Osteoblast (primary cell): Measurements from ENCODE around the gene SPIRE1. TPM values are rescaled to one million over a fixed set of nuclear protein-coding genes. Genes with fewer than 3 reads are reported as not detected.
A peak's percentile ranks its signal among the peaks of the same experiment; 100 is the strongest.

Experiments used
- DNase-seq: peaks from one replicate; pipeline ENCODE4 v3.0.0; 2011; ENCODE audit warnings: low spot score, mixed read lengths; ENCODE audit not compliant: insufficient read length; ENCODE audit errors: missing footprints
- H2AFZ ChIP-seq: 2 replicates; pipeline ENCODE4 v1.6.0; 2011; ENCODE audit warnings: mild to moderate bottlenecking, low read length
- H3K27ac ChIP-seq: 2 replicates; pipeline ENCODE4 v1.5.1; 2011; ENCODE audit warnings: mild to moderate bottlenecking, low read depth, low read length, moderate library complexity
- H3K27me3 ChIP-seq: 2 replicates; pipeline ENCODE4 v1.6.0; 2012; ENCODE audit warnings: mild to moderate bottlenecking, control low read depth, inconsistent platforms, low read length, moderate library complexity; ENCODE audit not compliant: insufficient read depth
- H3K36me3 ChIP-seq: 2 replicates; pipeline ENCODE4 v1.5.1; 2011; ENCODE audit warnings: mild to moderate bottlenecking, low read length, control low read depth, moderate library complexity; ENCODE audit not compliant: insufficient read depth
- H3K4me1 ChIP-seq: 2 replicates; pipeline ENCODE4 v1.5.1; 2011; ENCODE audit warnings: mild to moderate bottlenecking, low read length, control low read depth, moderate library complexity; ENCODE audit not compliant: insufficient read depth
- H3K4me2 ChIP-seq: 2 replicates; pipeline ENCODE4 v1.6.0; 2011; ENCODE audit warnings: mild to moderate bottlenecking, low read length; ENCODE audit not compliant: insufficient read depth
- H3K4me3 ChIP-seq: fragments of 200-600 bp; sonication (generic); 3 replicates; pipeline ENCODE4 v1.5.1; 2012; ENCODE audit warnings: mild to moderate bottlenecking, low read length, inconsistent platforms; ENCODE audit not compliant: insufficient read depth
- H3K79me2 ChIP-seq: 2 replicates; pipeline ENCODE4 v1.6.0; 2012; ENCODE audit warnings: mild to moderate bottlenecking, low read length, control low read depth, inconsistent platforms; ENCODE audit not compliant: insufficient read depth
- H3K9me3 ChIP-seq: 2 replicates; pipeline ENCODE4 v1.5.1; 2011; ENCODE audit warnings: low read depth, low read length, control low read depth
- H4K20me1 ChIP-seq: 2 replicates; pipeline ENCODE4 v1.6.0; 2012; ENCODE audit warnings: mild to moderate bottlenecking, low read length, control low read depth; ENCODE audit not compliant: insufficient read depth
- total RNA-seq: library from RNA; depleted of rRNA; stranded (reverse); fragments of >200 nt; gene quantifications from 2 replicates; pipeline ENCODE4 v1.2.3, GENCODE V29; 2012
- TF ChIP-seq, protein P1 (sequence below): IDR thresholded peaks from 2 replicates; pipeline ENCODE4 v1.5.1; 2011; ENCODE audit warnings: mild to moderate bottlenecking, low read depth, low read length, moderate library complexity; ENCODE audit errors: extremely low read depth

SPIRE1 gene
- total RNA-seq, 1 donor, result 64.4 TPM

DNA sequence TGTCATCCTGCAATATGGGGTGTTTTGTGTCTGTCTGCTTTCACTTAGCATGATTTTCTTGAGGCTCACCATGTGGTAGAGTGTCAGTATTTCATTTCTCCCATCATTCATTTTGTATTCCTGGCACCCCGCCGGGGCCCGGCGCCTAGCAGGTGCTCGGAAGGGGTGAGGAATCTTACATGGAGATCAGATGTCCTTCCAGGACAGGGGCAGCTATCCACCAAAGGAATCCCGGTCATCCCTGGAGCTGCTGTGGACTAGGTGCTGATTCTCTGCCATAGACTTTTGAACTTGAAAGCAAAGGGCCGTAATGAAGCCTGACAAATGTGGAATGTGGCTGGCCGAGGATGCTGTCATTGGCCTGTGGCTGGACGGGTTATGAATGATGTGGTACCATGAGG is 247.8 kb downstream of the SPIRE1 start:
- Histone ChIP-seq H3K4me3 (no peak overlapping the region), H3K4me1 (peaks cover 10% of the 10 kb centered on the region), H3K36me3 (no peaks in the 10 kb centered on the region), H3K4me2 (peak overlapping the region; percentile 30), H4K20me1 (peaks cover 7% of the 10 kb centered on the region), H2AFZ (no peak overlapping the region), H3K27me3 (no peaks in the 10 kb centered on the region), H3K79me2 (peaks cover 51% of the 10 kb centered on the region), H3K9me3 (no peaks in the 10 kb centered on the region), H3K27ac (no peak overlapping the region)
- TF ChIP-seq, protein P1, sequence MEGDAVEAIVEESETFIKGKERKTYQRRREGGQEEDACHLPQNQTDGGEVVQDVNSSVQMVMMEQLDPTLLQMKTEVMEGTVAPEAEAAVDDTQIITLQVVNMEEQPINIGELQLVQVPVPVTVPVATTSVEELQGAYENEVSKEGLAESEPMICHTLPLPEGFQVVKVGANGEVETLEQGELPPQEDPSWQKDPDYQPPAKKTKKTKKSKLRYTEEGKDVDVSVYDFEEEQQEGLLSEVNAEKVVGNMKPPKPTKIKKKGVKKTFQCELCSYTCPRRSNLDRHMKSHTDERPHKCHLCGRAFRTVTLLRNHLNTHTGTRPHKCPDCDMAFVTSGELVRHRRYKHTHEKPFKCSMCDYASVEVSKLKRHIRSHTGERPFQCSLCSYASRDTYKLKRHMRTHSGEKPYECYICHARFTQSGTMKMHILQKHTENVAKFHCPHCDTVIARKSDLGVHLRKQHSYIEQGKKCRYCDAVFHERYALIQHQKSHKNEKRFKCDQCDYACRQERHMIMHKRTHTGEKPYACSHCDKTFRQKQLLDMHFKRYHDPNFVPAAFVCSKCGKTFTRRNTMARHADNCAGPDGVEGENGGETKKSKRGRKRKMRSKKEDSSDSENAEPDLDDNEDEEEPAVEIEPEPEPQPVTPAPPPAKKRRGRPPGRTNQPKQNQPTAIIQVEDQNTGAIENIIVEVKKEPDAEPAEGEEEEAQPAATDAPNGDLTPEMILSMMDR, result no peak
- no peak for DNase-seq

DNA sequence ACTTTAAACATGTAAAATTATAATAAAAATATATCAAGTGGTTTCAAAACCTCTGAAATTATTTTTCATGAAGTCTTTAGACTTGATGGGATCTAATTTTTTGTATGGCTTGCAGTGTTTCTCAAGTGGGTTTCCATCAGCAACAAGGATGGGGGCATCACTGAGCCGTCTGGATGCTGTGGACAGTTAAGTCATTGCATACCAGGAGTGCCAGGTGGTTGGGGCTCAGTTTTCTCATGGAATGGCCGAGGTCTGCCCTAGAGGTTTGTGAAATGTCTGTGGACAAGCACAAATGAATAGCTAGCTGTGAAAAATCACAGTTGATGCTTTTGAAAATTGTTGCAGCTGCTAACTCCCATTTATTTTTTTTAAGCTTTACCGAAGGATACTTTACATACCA is 248.4 kb downstream of the SPIRE1 start:
- Histone ChIP-seq H3K4me2 (peak overlapping the region; percentile 98), H3K4me3 (no peak overlapping the region)
- peak; percentile 87 for DNase-seq

DNA sequence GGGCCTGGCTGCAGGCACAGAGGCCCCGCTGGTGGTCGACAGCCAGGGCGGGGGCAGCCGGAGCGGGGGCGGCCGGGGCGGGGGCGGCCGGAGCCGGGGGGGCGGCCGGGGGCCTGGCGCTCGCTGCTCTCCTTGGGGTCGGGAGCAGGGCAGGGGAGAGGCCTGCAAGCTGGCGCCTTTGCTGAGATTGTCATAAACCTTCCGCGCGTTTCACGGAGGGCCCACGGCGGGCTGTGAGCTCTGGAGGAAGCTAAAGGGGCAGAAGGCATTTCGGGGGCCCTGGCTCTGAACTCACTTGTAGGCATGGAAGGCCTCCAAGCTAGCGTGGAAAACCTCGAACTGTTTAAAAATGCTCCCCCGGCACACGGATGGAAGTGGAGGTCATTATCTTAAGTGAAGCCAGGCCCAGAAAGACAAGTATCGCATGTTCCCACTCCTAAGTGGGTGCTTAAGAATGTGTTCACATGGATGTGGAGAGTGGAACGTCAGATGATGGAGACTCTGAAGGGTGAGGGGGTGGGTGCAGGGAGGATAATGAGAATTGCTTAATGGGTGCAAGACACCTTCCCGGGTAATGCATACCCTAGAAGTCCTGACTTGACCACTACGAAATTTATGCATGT is 249.5 kb downstream of the SPIRE1 start:
- Histone ChIP-seq H3K4me2 (peak overlapping the region; percentile 98), H3K27ac (peak overlapping the region; percentile 86), H2AFZ (peak overlapping the region; percentile 93), H3K36me3 (no peaks in the 10 kb centered on the region), H3K9me3 (no peaks in the 10 kb centered on the region), H3K4me3 (peak overlapping the region; percentile 86), H3K79me2 (peaks cover 42% of the 10 kb centered on the region), H3K27me3 (no peaks in the 10 kb centered on the region), H4K20me1 (peaks cover 7% of the 10 kb centered on the region), H3K4me1 (peaks cover 18% of the 10 kb centered on the region)
- TF ChIP-seq, protein P1, result no peak
- peak; percentile 31 for DNase-seq

More for the DNA sequence above, 248.4 kb downstream of the SPIRE1 start:
- Histone ChIP-seq H3K9me3 (no peaks in the 10 kb centered on the region), H3K36me3 (no peaks in the 10 kb centered on the region), H3K27me3 (no peaks in the 10 kb centered on the region), H2AFZ (no peak overlapping the region), H3K4me1 (peaks cover 10% of the 10 kb centered on the region), H3K27ac (peak overlapping the region; percentile 15), H4K20me1 (peaks cover 7% of the 10 kb centered on the region), H3K79me2 (peaks cover 46% of the 10 kb centered on the region)
- TF ChIP-seq, protein P1, result no peak

DNA sequence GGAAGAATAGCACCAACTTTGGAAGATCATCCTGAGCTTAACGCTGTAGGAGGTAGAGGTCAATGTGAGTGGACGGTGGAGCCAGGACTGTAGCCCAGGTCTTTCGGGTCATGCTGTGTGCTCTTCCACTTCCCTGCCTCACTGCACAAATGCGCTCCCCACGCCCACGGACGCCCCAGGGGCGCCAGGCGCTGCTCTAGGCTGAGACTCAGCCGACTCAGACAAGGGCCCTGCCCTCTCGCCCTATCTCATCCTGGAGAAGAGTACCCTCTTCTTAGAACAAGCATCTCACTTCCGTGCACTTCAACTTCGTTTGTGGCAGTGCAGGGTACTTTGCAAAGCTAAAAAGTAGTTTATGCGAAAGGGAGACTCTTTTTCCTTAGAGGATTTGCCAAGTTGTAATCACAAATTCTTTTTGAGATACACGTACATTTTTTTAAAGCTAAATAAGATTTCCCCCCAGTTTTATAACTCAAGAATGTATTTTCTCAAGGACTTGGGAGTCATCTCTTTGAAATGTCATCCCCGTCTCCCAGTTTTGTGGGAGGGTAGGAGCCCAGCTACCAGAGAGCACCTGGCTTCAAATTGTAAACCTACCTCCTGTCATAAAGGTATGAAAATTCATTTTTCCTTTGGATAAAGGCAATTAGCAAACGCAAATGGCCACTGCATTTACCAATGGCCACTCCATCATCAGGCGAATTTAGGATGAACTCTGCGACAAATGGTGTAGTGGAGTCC is 251.4 kb downstream of the SPIRE1 start:
- H2AFZ ChIP-seq, result no peak overlapping the region
- no peaks in the 10 kb centered on the region for H3K27me3 ChIP-seq
- H3K4me3 ChIP-seq, result no peak overlapping the region
- no peaks in the 10 kb centered on the region for H3K36me3 ChIP-seq
- DNase-seq, result peak; percentile 34
- no peak overlapping the region for H3K4me2 ChIP-seq
- H3K4me1 ChIP-seq, result peaks cover 22% of the 10 kb centered on the region
- TF ChIP-seq, protein P1, result no peak
- peaks cover 7% of the 10 kb centered on the region for H4K20me1 ChIP-seq
- peaks cover 30% of the 10 kb centered on the region for H3K79me2 ChIP-seq
- no peak overlapping the region for H3K27ac ChIP-seq
- no peaks in the 10 kb centered on the region for H3K9me3 ChIP-seq
